Effector memory CD8-positive, alpha-beta T cell (primary cell): ENCODE results near the gene PIF1.
A peak's percentile ranks its signal among the peaks of the same experiment; 100 is the strongest.

Source experiments
- ATAC-seq: fragments of 150-1000 bp; cut with Tn5 transposase; replicated peaks from 2 replicates; pipeline ENCODE4 v1.10.0; 2021; ENCODE audit warnings: mild to moderate bottlenecking, moderate library complexity
- DNase-seq, 3 experiments: peaks; one replicate each; pipeline ENCODE4 v3.0.0; 2021
- H3K27ac Mint-ChIP-seq, 2 donors: one replicate each; pipeline ENCODE4 v1.8.0; 2022; ENCODE audit warnings: mild to moderate bottlenecking in 2 of 2, mixed read lengths in 2 of 2, moderate library complexity in 2 of 2
- H3K27me3 Mint-ChIP-seq, 2 donors: one replicate each; pipeline ENCODE4 v1.8.0; 2022; ENCODE audit warnings: mixed read lengths in 2 of 2
- H3K36me3 Mint-ChIP-seq: one replicate; pipeline ENCODE4 v1.8.0; 2022; ENCODE audit warnings: mild to moderate bottlenecking, moderate library complexity, mixed read lengths; ENCODE audit not compliant: insufficient read depth
- H3K4me1 Mint-ChIP-seq, 2 donors: one replicate each; pipeline ENCODE4 v1.8.0; 2022; ENCODE audit warnings: low read depth in 2 of 2, mixed read lengths in 2 of 2
- H3K4me3 Mint-ChIP-seq, 2 donors: one replicate each; pipeline ENCODE4 v1.8.0; 2022; ENCODE audit warnings: mild to moderate bottlenecking in 2 of 2, mixed read lengths in 2 of 2, moderate library complexity in 2 of 2
- H3K9me3 Mint-ChIP-seq, 2 donors: one replicate each; pipeline ENCODE4 v1.8.0; 2022; ENCODE audit warnings: mixed read lengths in 2 of 2
- total RNA-seq, 9 experiments: gene quantifications; one replicate each; lab custom pipeline; 2026; lab: John Stamatoyannopoulos, UW

The PIF1 gene
- total RNA-seq: 1.3 to 5.4 (median 2.2) reads per million in 9 experiments

GRCh38 chr15:64825431-64826294 lies at the start of gene PIF1:
Gene PIF1 (minus strand): TSS chr15:64825647. CDS start chr15:64824335, 1,312 bp downstream.
- H3K27me3 Mint-ChIP-seq: no peaks in the 10 kb centered on the region
- ATAC-seq (peak; percentile 96), DNase-seq (peak; percentile 86 to 89 (median 87))
- H3K9me3 Mint-ChIP-seq: no peaks in the 10 kb centered on the region
- peaks cover 27 to 34% of the 10 kb centered on the region in 2 donors for H3K4me1 Mint-ChIP-seq
- peak within 1 kb of the TSS in 1 of 2 donors; percentile 76 for H3K27ac Mint-ChIP-seq
- peaks cover 13% of the 10 kb centered on the region for H3K36me3 Mint-ChIP-seq
- peak within 1 kb of the TSS; percentile 80 to 83 for H3K4me3 Mint-ChIP-seq

GRCh38 chr15:64870353-64870752 lies 44.9 kb upstream of the PIF1 start:
- H3K27ac Mint-ChIP-seq: peak overlapping the region; percentile 1 to 26

GRCh38 chr15:64869501-64869900 lies 44.1 kb upstream of the PIF1 start:
- Mint-ChIP-seq H3K36me3 (peaks cover 35% of the 10 kb centered on the region), H3K9me3 (no peaks in the 10 kb centered on the region), H3K27ac (peak overlapping the region; percentile 1 to 26), H3K4me3 (no peak overlapping the region), H3K27me3 (no peaks in the 10 kb centered on the region), H3K4me1 (peaks cover 12 to 30% of the 10 kb centered on the region in 2 donors)
- DNase-seq (no peak), ATAC-seq (no peak)

More at GRCh38 chr15:64870353-64870752, 44.9 kb upstream of the PIF1 start:
- Mint-ChIP-seq H3K4me1 (peaks cover 15 to 33% of the 10 kb centered on the region in 2 donors), H3K27me3 (no peaks in the 10 kb centered on the region), H3K4me3 (no peak overlapping the region), H3K36me3 (peaks cover 30% of the 10 kb centered on the region), H3K9me3 (no peaks in the 10 kb centered on the region)
- no peak for DNase-seq
- ATAC-seq: no peak

- ATAC-seq (no peak), DNase-seq (no peak)
- no peaks in the 10 kb centered on the region for H3K27me3 Mint-ChIP-seq
- peaks cover 25 to 35% of the 10 kb centered on the region in 2 donors for H3K4me1 Mint-ChIP-seq
- peak overlapping the region; percentile 71 to 75 for H3K27ac Mint-ChIP-seq
- no peaks in the 10 kb centered on the region for H3K9me3 Mint-ChIP-seq
- no peak overlapping the region for H3K4me3 Mint-ChIP-seq
- peaks cover 44% of the 10 kb centered on the region for H3K36me3 Mint-ChIP-seq
Observed at GRCh38 chr15:64865998-64866520, 40.6 kb upstream of the PIF1 start.

- no peak overlapping the region for H3K4me3 Mint-ChIP-seq
- no peaks in the 10 kb centered on the region for H3K27me3 Mint-ChIP-seq
- no peaks in the 10 kb centered on the region for H3K9me3 Mint-ChIP-seq
- peaks cover 25 to 34% of the 10 kb centered on the region in 2 donors for H3K4me1 Mint-ChIP-seq
- no peak for DNase-seq
- H3K27ac Mint-ChIP-seq: peak overlapping the region; percentile 46 to 75
- ATAC-seq: no peak
- peaks cover 46% of the 10 kb centered on the region for H3K36me3 Mint-ChIP-seq
Observed at GRCh38 chr15:64865126-64865997, 39.9 kb upstream of the PIF1 start.

- Mint-ChIP-seq H3K27me3 (no peaks in the 10 kb centered on the region), H3K27ac (peak overlapping the region in 1 of 2 donors; percentile 75), H3K4me1 (peaks cover 20 to 30% of the 10 kb centered on the region in 2 donors), H3K4me3 (no peak overlapping the region), H3K36me3 (peaks cover 46% of the 10 kb centered on the region), H3K9me3 (no peaks in the 10 kb centered on the region)
- no peak for DNase-seq
- ATAC-seq: no peak
Observed at GRCh38 chr15:64864068-64864467, 38.6 kb upstream of the PIF1 start.

GRCh38 chr15:64862408-64862807 lies 37.0 kb upstream of the PIF1 start:
- Mint-ChIP-seq H3K4me1 (peaks cover 36 to 46% of the 10 kb centered on the region in 2 donors), H3K27me3 (no peaks in the 10 kb centered on the region), H3K36me3 (peaks cover 51% of the 10 kb centered on the region), H3K27ac (peak overlapping the region; percentile 72 to 84), H3K9me3 (no peaks in the 10 kb centered on the region), H3K4me3 (no peak overlapping the region)
- DNase-seq: no peak
- ATAC-seq: no peak

- peaks cover 41 to 47% of the 10 kb centered on the region in 2 donors for H3K4me1 Mint-ChIP-seq
- no peak for DNase-seq
- H3K27me3 Mint-ChIP-seq: no peaks in the 10 kb centered on the region
- no peak for ATAC-seq
- no peaks in the 10 kb centered on the region for H3K9me3 Mint-ChIP-seq
- H3K27ac Mint-ChIP-seq: peak overlapping the region; percentile 72 to 84
- no peak overlapping the region for H3K4me3 Mint-ChIP-seq
- peaks cover 53% of the 10 kb centered on the region for H3K36me3 Mint-ChIP-seq
Observed at GRCh38 chr15:64861960-64862359, 36.5 kb upstream of the PIF1 start.

- Mint-ChIP-seq H3K4me1 (peaks cover 46 to 50% of the 10 kb centered on the region in 2 donors), H3K27me3 (no peaks in the 10 kb centered on the region), H3K9me3 (no peaks in the 10 kb centered on the region), H3K36me3 (peaks cover 56% of the 10 kb centered on the region), H3K27ac (peak overlapping the region; percentile 72 to 84), H3K4me3 (no peak overlapping the region)
- DNase-seq (no peak), ATAC-seq (no peak)
Observed at GRCh38 chr15:64861331-64861730, 35.9 kb upstream of the PIF1 start.

GRCh38 chr15:64859226-64859625 lies 33.8 kb upstream of the PIF1 start:
- peak overlapping the region; percentile 89 to 92 for H3K27ac Mint-ChIP-seq
- H3K4me3 Mint-ChIP-seq: no peak overlapping the region
- no peaks in the 10 kb centered on the region for H3K9me3 Mint-ChIP-seq
- DNase-seq (no peak), ATAC-seq (no peak)
- H3K4me1 Mint-ChIP-seq: peaks cover 63 to 65% of the 10 kb centered on the region in 2 donors
- H3K27me3 Mint-ChIP-seq: no peaks in the 10 kb centered on the region
- H3K36me3 Mint-ChIP-seq: peaks cover 42% of the 10 kb centered on the region

- peak in 2 of 3 experiments; percentile 34 to 49 for DNase-seq
- Mint-ChIP-seq H3K27me3 (no peaks in the 10 kb centered on the region), H3K9me3 (no peaks in the 10 kb centered on the region), H3K4me1 (peaks cover 65 to 67% of the 10 kb centered on the region in 2 donors), H3K4me3 (peak overlapping the region; percentile 71), H3K36me3 (peaks cover 42% of the 10 kb centered on the region), H3K27ac (peak overlapping the region; percentile 89 to 92)
- ATAC-seq: peak; percentile 86
Observed at GRCh38 chr15:64858021-64858575, 32.7 kb upstream of the PIF1 start.

GRCh38 chr15:64857421-64857820 lies 32.0 kb upstream of the PIF1 start:
- Mint-ChIP-seq H3K27ac (peak overlapping the region; percentile 89 to 92), H3K9me3 (no peaks in the 10 kb centered on the region), H3K27me3 (no peaks in the 10 kb centered on the region), H3K36me3 (peaks cover 43% of the 10 kb centered on the region), H3K4me3 (peak overlapping the region; percentile 71), H3K4me1 (peaks cover 62 to 65% of the 10 kb centered on the region in 2 donors)
- DNase-seq (no peak), ATAC-seq (no peak)
